Cerebellar nuclear complex (tissue), 1 donor: ENCODE data around the gene CHTF18.
"Not testable (repeated sequence)": the region's sequence is repeated elsewhere in the genome, so short reads cannot be mapped to it uniquely, and the experiment has no call there.

ENCODE experiments used
- DNase-seq, 2 experiments: peaks; one replicate each; lab custom pipeline; 2025; lab: John Stamatoyannopoulos, UW

CHTF18 gene

GRCh38 chr16:776298-776697 lies 12.1 kb upstream of the CHTF18 start:
- not testable (repeated sequence) for DNase-seq

- no peak for DNase-seq
Observed at GRCh38 chr16:776824-777223, 11.6 kb upstream of the CHTF18 start.

DNA sequence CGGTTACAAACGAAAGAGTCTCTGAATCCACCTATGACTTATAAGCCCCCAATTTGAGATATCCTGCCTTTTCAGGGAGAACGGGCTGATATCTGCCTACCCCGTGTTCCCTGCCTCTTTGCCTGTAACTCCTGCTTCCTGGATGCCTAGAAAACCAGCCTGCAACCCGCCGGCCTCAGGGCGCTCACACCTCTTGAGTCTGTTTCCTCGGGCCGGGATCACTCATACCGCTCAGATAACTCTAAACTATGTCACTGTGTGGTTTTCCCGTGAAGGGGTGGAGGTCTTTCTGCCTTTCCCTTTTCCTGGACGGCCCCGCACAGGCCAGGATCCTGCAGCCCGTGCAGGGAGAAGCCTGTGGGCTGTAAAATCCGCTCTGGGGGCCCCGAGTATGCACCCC lies 10.6 kb upstream of the CHTF18 start:
- DNase-seq = no peak

DNA sequence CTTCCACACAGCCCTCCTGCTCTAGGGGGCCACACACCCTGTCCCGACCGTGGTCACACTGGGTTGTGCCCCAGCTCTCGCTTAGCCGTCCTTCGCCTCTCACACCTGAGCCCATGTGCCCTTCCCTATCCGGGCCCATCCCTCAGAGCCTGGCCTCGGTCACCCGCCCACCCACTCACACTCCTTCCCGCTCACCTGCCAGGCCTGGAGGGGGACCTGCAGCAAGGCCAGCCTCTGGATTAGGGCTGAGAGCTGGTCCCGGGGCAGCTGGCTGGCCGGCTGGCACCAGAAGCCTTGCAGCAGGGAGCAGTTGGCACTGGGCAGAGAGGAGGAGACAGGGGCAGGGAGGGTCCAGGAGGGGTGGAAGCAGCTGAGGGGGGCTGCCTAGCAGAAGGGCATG lies 10.0 kb upstream of the CHTF18 start:
- DNase-seq = no peak

- no peak for DNase-seq
Observed at GRCh38 chr16:778909-779527, 9.4 kb upstream of the CHTF18 start.

DNA sequence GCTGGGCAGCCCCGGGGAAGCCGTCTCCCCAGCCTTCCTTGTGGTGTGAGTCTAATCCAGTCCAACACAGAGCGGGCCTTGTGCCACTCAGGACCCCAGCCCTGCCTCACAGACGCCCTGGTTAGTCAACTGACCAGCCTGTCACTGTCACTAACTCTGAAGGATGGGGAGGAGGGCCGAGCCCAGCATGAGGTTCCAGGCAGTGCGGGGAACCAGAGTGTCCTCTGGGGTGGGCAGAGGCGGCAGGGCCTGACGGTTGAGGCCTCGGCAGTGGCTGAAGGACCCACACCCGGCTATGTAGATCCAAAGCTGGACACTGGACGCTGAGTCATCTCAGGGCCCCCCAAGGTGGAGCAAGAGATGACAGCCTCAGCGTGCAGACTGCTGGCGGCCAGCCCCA lies 8.9 kb upstream of the CHTF18 start:
- no peak for DNase-seq

- no peak for DNase-seq
Observed at GRCh38 chr16:780296-780695, 8.1 kb upstream of the CHTF18 start.

- DNase-seq = no peak
Observed at GRCh38 chr16:781346-782010, 6.9 kb upstream of the CHTF18 start.

- no peak for DNase-seq
Observed at GRCh38 chr16:782258-782657, 6.2 kb upstream of the CHTF18 start.

- no peak for DNase-seq
Observed at GRCh38 chr16:782766-783403, 5.5 kb upstream of the CHTF18 start.

- DNase-seq = no peak
Observed at GRCh38 chr16:783404-784161, 4.8 kb upstream of the CHTF18 start.

DNA sequence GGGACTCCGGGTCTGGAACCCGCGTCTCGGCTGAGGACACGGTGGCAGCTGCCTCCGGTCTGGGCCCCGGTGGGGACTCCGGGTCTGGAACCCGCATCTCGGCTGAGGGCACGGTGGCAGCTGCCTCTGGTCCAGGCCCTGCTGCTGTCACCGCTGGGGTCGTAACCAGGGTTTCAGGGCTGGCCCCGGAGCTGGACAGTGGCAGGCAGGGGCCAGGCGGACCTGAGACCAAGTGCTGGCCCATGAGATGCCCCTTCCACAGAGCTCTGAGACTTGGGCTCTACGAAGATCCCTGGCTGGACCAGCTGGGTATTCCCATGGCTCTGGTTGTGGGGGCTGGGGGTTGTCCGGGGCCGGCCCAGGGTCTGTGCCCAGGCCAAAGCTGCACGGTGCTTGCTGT lies 4.0 kb upstream of the CHTF18 start:
- DNase-seq = no peak

GRCh38 chr16:785563-786535 lies 2.6 kb upstream of the CHTF18 start:
- no peak for DNase-seq

DNA sequence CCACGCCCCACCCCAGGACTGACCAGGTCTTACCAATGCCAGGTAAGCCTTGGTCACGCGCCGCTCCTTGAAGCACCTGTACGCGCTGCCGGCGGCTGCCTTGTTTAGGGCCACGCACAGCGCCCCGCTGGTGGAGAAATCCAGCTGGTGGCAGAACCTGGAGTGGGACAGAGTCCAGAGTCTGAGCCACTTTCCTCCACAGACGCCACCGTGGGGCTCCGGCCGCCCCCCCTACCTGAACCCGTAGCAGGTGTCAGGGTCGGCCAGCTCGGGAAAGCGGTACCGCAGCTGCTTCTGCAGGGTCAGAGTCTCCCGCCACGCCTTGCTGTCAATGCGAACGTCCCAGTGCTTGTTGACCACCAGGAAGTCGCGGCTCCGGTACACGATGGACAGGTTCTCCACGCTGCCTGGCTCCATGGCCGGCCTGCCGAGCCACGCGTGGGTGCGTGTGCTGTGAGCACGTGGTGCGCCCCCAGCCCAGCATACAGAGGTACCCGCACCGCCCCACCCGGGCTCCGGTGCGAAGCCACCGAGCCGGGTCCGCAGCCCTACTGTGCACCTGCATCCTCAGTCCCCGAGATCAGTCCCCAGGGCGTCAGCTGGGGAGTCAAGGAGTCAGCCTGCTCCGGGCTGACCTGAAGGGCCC lies 976 bp upstream of the CHTF18 start:
- no peak for DNase-seq

- no peak for DNase-seq
Observed at GRCh38 chr16:787978-788398, 432 bp upstream of the CHTF18 start, which contains the start of gene RPUSD1. Gene RPUSD1 (minus strand): TSS chr16:788381. CDS start chr16:787737, 644 bp downstream.

DNA sequence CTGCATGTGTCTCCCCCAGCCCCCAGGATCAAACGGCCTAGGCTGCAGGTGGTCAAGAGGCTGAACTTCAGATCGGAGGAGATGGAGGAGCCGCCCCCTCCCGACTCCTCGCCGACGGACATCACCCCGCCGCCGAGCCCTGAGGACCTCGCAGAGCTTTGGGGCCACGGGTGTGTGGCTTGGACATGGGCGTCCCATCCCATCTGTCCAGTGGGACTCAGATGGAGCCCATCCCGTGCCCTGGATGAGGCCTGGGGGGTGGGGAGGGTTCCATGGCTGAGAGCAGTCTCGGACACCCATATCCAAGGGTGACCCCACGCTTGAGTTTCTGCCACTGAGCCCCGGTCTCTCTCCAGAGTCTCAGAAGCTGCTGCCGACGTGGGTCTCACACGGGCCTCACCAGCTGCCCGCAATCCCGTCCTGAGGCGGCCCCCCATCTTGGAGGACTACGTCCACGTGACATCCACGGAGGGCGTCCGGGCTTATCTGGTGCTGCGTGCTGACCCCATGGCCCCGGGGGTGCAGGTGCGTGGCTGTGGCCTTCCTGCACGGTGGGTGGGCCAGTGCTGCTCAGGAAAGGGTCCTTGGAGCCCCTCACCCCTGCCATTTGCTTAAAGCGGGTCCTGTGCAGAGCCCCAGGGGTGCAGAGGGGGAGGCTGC lies 901 bp downstream of the CHTF18 start:
- DNase-seq = no peak

GRCh38 chr16:790086-790485 lies 1.7 kb downstream of the CHTF18 start:
- DNase-seq = no peak

DNA sequence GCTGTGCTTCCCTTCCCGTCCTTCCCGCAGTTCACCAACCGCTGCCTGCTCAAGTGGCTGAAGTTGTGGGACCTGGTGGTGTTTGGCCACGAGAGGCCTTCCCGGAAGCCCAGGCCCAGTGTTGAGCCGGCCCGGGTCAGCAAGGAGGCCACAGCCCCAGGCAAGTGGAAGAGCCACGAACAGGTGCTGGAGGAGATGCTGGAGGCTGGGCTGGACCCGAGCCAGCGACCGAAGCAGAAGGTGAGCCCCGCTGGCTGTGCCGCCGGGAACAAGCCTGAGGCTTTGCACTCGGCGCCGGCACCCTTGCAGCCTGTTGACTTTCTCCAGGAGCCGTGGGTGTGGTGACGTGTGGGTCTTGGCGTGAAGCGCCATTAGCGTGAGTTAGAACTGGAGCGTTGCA lies 2.7 kb downstream of the CHTF18 start:
- DNase-seq = no peak

DNA sequence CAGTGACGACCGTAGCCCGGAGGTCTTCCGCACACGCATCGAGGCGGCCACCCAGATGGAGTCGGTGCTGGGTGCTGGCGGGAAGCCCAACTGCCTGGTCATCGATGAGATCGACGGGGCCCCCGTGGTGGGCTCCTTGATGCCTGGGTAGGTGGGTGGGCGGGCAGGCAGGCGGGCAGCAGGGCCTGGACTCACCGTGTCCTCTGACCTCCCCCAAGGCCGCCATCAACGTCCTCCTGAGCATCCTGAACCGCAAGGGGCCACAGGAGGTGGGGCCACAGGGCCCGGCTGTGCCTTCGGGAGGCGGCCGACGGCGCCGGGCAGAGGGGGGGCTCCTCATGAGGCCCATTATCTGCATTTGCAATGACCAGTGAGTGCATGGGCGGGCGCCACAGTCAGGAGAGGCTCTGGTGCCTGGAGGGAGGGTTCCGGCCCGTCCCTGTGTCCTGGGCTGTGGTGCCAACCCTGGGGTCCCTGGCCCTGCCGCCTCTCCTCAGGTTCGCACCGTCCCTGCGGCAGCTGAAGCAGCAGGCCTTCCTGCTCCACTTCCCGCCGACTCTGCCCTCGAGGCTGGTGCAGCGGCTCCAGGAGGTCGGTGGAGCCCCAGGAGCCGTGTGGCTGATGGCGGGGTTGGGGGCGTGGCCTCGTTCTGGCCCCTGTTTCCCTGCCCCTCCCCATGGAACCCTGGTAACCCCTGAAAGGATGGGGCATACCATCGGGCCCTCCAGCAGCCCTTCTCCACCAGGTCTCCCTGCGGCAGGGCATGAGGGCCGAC lies 4.0 kb downstream of the CHTF18 start:
- no peak for DNase-seq

DNA sequence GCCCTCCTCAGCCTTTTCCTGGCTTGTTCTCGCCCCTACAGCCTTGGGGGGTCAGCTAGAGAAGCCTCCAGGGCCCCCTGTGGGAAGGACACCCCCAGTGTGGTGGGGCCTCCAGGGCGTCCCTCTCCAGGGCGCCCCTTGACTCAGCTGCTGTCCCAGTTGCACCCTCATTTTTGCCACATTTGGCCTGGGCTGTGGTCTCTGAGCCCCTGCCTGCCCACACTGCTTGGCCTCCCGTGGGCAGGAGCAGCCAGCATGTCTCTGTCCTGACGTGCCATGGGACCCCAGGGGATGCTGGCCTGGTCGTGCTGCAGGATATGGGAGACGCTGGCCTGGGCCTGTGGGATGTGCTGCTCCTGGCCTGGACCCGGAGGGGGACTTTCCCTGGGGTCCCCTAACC lies 5.0 kb downstream of the CHTF18 start:
- no peak for DNase-seq
